ENCODE measurements around the gene GAK.

Gene GAK

GRCh38 chr4:857461-857860 is 74.7 kb downstream of the GAK start:
- no peak for TF ChIP-seq CTCF (IDR thresholded peaks at IDR 0.05; ENCODE audit: low read depth, low read length)
- DNase-seq: no peak
- no peaks in the 10 kb centered on the region for H3K4me1 ChIP-seq
- H3K36me3 ChIP-seq: peaks cover 33% of the 10 kb centered on the region
- no peaks in the 10 kb centered on the region for H3K27me3 ChIP-seq
- no peaks in the 10 kb centered on the region for H3K9me3 ChIP-seq
- H3K4me3 ChIP-seq (ENCODE audit: low read depth, low read length): no peak overlapping the region

- TF ChIP-seq CTCF (IDR thresholded peaks at IDR 0.05; ENCODE audit: low read depth, low read length): no peak
- Histone ChIP-seq H3K36me3 (peaks cover 39% of the 10 kb centered on the region), H3K9me3 (no peaks in the 10 kb centered on the region)
Observed at GRCh38 chr4:856225-856901, 75.8 kb downstream of the GAK start.

DNA sequence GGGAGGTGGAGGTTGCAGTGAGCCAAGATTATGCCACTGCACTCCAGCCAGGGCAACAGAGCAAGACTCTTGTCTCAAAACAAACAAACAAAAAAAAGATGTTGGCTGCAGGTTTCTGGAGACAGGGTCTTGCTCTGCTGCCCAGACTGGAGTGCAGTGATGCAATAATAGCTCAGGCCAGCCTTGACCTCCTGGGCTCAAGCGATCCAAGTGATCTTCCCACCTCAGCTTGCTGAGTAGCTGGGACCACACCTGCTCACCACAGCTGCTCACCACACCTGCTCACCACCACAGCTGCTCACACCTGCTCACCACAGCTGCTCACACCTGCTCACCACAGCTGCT is 76.3 kb downstream of the GAK start:
- H3K4me3 ChIP-seq (ENCODE audit: low read depth, low read length): no peak overlapping the region
- no peak for DNase-seq
- H3K9me3 ChIP-seq: no peaks in the 10 kb centered on the region
- H3K4me1 ChIP-seq: no peaks in the 10 kb centered on the region
- TF ChIP-seq CTCF (IDR thresholded peaks at IDR 0.05; ENCODE audit: low read depth, low read length): no peak
- H3K36me3 ChIP-seq: peaks cover 45% of the 10 kb centered on the region
- H3K27me3 ChIP-seq: no peaks in the 10 kb centered on the region

More at GRCh38 chr4:856225-856901, 75.8 kb downstream of the GAK start:
- Histone ChIP-seq H3K4me1 (no peaks in the 10 kb centered on the region), H3K27me3 (no peaks in the 10 kb centered on the region), H3K4me3 (ENCODE audit: low read depth, low read length) (no peak overlapping the region)
- no peak for DNase-seq

DNA sequence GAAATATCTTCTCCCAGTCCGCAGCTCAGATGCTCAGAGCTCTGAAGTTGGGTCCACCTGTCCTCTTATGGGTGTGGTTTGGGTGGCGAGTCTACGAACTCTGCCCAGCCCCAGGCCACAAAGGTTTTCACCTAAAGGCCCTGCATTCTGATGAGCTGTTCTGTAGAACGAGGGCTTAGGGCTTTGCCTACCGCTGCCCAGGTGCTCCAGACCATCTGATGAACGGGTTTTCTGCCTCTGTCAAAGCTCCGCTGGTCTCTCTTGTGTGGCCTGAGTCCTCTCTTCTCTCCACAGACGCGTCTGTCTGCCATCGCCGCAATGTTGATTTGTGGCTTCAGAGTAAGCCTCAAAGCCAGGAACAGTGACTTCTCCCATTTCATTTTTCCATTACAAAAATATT is 77.8 kb downstream of the GAK start:
- Histone ChIP-seq H3K4me3 (ENCODE audit: low read depth, low read length) (no peak overlapping the region), H3K27me3 (no peaks in the 10 kb centered on the region), H3K9me3 (no peaks in the 10 kb centered on the region), H3K36me3 (peaks cover 55% of the 10 kb centered on the region), H3K4me1 (no peaks in the 10 kb centered on the region)
- no peak for TF ChIP-seq CTCF (IDR thresholded peaks at IDR 0.05; ENCODE audit: low read depth, low read length)
- DNase-seq: no peak

DNA sequence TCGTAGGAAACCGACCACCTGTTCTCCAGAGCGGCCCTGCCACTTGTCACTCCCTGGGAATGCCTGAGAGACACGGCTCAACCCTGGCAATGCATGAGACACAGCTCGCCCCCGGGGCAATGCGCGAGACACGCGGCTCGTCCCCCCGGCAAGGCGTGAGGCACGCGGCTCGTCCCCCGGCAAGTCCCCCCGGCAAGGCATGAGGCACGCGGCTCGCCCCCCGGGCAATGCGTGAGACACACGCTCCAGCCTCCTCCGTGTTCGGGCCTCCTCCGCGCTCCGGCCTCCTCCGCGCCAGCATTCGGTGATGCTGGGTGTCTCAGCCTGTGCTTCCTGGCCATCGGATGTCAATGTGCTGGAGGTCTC is 78.7 kb downstream of the GAK start:
- Histone ChIP-seq H3K36me3 (peaks cover 54% of the 10 kb centered on the region), H3K4me1 (no peaks in the 10 kb centered on the region), H3K9me3 (no peaks in the 10 kb centered on the region), H3K4me3 (ENCODE audit: low read depth, low read length) (no peak overlapping the region), H3K27me3 (no peaks in the 10 kb centered on the region)
- DNase-seq: no peak
- no peak for TF ChIP-seq CTCF (IDR thresholded peaks at IDR 0.05; ENCODE audit: low read depth, low read length)

GRCh38 chr4:851701-852430 is 80.2 kb downstream of the GAK start:
- Histone ChIP-seq H3K27me3 (no peaks in the 10 kb centered on the region), H3K9me3 (no peaks in the 10 kb centered on the region), H3K4me3 (ENCODE audit: low read depth, low read length) (no peak overlapping the region), H3K4me1 (no peaks in the 10 kb centered on the region), H3K36me3 (peaks cover 45% of the 10 kb centered on the region)
- TF ChIP-seq CTCF (IDR thresholded peaks at IDR 0.05; ENCODE audit: low read depth, low read length): no peak
- no peak for DNase-seq

Data from BE2C (cell line).